Epidermal melanocyte (primary cell): ENCODE results near the gene GRM4.

Experiments used
- DNase-seq: peaks from one replicate; pipeline ENCODE4 v3.0.0; 2011; ENCODE audit warnings: low spot score; ENCODE audit not compliant: insufficient read length

The GRM4 gene

DNA sequence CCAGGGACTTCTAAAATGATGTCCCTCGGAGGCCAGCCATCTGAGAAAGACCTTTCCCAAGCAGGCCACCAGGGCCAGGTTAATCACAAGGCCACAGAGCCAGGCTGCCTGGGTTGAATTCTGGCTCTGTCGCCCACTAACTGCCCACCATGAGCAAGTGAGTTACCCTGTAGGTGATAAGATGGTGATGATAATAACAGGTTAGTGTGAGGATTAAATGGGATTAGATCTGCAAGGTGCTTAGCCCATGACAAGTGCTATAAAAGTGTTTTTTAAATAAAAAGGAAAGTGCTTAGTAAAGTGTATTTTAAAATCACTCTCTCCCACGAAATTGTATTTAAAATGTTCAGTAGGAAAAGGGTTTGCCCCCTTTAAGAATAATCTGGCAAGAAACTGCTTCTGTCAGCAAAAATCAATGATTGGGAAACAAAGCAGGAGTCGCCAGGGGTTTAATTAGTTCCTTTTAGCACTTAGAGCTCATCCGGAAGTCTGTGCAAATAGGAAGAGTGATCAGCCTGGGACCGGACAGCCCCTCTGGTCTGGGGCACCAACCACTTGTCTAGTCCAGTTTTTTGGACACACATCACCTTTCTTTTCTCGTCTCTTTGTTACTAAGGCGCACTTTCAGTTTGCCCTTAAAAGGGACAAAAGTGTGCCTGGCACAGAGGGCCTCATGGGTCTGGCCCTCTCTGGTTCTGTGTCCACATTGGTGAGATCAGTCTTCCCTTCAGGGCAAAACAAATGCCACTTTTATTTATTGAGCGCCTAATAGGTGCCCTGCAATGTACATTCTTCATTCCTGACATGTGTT lies 150.4 kb downstream of the GRM4 start:
- no peak for DNase-seq

DNA sequence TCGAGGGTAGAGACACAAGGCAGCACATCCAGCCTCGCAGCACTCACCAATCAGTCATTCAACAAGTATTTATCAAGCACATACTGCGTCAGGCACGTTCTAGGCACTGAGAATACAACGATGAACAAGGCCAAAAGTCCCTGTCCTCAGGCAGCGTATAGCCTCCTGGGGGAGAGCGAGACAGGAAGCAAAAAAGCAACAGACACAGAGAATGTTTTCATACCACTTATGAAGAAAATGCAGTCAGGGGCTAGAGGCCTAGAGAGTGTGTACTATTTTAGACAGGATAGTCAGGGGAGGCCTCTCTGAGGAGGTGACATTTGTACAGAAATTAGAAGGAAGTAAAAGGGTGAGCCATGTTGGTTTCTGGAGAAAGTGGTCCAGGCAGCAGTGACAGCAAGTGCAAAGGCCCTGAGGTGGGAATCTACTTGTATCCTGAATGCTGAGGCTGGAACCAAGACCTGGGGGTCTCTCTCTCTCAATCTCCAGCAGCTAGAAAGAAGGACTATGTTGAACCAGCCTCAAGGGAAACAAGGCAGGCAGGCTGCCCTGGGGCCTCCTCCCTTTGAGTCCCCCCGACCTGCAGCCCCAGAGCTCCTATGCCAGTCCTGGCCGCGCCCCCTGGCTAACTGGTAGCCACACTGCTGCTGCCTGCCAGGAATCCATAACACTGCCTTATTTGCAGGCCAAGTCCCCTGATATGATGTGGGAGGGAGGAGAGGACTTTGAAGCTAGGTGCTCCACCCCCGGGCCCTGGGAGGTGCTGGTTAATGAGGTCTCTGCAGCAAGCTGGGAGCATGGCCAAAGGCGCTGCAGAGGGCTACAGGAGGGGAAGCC lies 151.2 kb downstream of the GRM4 start:
- no peak for DNase-seq

DNA sequence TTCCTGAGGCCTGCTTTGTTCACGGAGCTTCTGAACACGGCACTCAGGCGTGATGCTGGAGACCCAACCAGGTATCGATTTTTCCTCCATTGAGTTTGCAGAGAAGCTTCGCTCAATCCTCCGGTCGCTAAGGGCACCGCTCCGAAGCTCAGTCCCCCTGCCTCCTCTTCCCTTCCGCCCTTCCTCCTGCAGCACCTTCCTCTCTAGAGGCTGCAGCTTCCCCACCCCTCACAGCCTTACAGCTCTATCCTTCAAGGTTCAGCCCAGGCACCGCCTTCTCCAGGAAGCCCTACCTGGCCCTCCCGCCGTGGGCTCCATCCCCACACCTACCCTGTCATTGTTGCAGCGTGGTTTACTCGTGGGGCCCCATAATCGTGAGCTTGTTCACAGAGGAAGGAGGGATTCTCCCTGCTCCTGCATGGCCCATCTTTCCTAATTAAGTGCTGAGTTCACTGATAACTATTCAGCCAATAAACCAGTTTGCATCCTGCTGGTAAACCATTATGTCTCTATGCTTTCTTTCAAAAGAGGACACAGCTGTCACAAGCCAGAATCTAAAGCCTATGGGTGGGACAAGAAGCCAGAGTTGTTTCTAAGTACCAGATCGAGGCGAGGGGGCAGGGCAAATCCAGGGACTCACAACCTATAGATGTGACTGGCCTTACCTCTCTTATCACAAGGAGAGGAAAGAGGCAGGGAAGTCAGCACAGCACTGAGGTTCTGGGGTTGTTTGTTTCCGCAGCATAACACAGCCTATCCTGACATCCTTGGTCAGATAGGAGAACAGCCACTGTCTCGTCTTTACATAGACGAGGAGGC lies 152.0 kb downstream of the GRM4 start:
- no peak for DNase-seq

DNA sequence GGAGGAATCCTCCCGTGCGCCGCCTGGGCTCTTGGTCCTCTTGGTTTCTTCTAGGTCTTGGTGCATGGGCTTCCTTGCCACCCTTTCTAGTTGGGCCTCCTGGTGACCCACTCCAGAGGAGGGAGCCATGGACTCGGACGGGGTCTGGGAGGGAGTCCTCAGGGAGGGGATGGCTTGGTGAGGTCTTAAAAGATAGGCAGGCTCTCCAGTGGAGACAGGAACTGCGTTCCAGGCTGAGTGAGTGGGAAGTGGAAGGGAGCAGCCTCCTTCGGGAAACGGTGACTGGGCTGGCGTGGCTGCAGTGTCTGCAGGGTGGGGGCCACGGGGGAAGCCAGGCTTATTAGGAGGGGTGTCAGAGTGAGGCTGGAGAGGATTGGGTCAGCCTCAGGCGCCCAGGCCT lies 152.8 kb downstream of the GRM4 start:
- DNase-seq: no peak

DNA sequence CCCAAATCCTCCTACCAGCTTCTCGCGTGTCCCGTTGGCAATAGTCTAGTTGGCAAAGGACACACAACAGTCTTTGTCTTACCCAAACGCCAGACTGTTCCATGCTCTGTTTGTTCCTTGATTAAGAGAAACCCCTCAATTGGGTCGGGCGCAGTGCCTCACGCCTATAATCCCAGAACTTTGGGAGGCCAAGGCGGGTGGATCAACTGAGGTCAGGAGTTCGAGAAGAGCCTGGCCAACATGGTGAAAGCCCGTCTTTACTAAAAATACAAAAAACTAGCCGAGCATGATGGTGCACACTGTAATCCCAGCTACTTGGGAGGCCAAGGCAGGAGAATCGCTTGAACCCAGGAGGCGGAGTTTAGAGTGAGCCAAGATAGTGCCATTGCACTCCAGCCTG lies 153.7 kb downstream of the GRM4 start:
- DNase-seq: no peak

DNA sequence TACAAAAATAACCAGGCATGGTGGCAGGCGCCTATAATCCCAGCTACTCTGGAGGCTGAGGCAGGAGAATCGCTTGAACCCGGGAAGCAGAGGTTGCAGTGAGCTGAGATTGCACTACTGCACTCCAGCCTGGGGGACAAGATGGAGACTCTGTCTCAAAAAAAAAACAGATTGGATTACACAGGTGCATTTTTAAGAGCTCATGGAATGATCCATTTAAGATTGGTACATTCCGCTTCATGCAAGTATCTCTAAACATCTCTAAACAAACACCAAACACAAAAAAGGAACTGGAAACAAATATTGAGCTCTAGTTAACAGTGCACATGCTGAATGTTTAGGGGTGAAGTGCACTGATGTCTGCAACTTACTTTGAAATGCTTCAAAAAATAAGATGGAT lies 154.3 kb downstream of the GRM4 start:
- DNase-seq: no peak

DNA sequence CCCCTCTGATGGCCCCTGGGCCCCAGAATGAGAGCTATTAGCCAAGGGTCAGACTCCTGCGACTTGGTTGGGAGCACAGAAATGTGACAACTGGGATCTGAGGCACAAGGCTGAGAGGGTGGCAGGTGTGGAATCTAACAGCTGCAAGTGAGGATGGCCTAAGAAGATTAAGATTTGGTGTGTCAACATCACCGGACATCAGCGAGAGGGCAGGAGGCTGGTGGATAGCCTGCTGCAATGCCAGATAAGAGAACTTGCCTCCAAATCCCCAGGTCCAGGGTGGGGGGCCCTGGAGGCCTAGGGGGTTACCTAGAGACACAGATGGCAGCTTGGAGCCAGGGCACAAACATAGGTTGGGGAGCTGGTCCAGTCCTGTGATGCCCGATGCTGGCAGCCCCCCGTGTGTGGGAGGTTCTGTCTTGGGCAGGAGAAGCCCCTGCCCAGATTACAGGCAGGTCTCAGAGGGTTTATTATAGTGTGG lies 155.8 kb downstream of the GRM4 start:
- no peak for DNase-seq

DNA sequence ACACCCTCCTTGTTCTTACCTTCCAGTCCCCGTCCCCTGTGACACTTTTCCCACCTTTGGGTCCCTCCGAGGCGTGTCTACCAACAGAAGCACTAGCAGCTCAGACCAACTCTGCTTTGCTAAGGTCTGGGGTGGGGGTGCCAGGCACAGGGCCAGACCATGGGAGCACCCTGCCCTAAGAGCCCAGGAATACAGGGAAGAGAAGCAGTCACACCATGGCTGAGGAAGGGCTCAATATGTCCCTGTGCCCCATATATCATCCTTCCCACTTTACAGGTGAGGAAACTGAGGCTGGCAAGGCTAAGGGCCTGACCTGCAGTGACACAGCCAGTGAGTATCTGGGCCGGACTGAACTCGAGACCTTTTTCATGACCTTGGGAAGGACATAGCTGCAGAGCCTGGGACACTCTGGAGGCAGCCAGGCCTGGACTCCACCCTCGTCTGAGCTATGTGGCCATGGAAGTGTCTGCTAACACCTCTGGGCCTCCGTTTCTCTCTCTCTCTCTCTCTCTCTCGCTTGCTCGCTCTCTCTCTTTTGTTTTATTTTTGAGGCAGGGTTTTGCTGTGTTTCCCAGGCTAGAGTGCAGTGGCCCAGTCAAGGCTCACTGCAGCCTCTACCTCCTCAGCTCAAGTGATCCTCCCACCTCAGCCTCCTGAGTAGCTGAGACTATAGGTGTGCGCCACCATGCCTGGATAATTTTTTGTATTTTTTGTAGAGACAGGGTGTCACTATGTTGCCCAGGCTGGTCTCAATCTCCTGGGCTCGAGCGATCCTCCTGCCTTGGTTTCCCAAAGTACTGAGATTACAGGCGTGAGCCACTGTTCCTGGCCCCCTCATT lies 156.7 kb downstream of the GRM4 start:
- DNase-seq: no peak

DNA sequence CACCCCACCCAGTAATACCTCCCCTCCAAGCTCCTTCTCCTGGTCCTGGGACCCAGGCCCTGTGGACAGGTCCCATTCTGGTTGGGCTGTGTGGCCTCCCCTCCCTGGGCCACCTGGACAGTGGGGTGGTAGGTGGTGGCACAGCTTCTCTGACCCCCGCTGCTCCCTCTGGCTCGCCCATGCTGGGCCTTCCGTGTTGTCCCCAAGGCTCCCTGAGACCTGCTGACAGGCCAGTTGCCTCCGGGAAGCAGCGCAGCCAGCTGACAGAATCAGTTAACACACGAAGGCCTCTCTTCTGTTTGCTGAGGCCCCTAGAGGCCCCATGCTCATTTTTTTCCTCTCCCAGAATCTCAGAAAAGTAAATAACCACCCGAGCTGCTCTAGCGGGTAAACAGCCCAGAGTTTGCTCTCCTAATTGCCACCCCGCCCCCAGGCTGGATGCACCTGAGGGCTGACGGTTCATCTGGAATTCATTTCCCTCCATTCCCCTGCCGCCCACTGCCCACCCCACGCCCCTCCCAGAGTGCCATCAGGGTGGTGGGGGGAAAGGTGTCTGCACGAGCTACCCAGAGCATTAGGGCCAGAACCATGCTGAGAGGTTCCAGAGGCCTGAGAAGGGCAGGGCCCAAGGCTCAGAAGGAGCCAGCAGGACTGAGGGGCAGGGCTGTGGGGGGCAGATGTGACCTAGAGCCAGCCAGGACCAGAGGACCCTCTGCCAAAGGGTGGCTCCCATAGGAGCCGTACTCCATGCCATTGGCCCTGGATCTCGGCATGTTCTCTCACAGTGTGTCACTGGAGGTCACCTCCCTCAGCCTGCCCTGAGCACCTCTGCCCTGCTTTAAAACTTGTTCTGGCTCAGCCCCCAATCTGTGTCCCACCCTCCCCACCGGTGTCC lies 157.5 kb downstream of the GRM4 start:
- DNase-seq: no peak

DNA sequence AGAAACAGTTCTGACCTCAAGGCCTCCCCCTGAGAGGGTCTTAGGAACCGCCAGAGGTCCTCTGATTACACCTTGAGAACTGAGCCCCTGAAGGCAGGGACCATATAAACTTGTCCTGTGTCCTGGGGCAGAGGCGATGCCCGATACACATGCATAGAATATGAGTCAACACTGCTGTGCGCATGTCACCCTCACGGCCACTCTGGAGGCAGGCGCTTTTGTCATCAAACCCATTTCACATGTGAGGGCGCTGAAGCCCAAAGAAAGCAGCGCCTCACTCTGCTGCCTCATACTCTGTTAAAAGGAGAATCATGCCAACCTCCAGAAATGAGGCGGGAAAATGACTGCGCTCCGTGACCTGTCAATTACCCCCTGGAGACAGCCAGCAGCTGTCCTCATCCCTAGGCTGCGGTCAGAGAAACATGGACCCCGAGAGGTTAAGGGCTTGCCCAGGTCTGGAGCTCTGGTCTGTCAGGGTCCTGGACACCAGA lies 158.3 kb downstream of the GRM4 start:
- no peak for DNase-seq

DNA sequence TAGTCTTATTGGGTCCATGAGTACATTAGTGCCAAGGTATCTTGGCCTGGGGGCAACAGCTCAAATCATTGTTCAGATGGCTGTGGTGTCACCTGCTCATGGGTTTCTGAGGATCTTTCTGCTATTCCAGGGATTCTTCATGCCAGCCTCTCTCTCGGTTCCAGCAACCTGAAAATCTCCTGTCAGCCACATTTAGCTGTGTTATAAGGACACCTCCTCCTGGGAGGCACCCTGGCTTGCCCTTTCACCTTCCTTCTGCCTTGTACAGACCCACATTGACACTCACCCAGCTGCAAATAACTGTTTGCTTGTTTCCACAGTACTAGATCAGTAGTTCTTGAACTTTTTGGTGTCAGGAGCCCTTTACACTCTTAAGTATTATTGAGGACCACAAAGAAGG lies 159.9 kb downstream of the GRM4 start:
- no peak for DNase-seq

DNA sequence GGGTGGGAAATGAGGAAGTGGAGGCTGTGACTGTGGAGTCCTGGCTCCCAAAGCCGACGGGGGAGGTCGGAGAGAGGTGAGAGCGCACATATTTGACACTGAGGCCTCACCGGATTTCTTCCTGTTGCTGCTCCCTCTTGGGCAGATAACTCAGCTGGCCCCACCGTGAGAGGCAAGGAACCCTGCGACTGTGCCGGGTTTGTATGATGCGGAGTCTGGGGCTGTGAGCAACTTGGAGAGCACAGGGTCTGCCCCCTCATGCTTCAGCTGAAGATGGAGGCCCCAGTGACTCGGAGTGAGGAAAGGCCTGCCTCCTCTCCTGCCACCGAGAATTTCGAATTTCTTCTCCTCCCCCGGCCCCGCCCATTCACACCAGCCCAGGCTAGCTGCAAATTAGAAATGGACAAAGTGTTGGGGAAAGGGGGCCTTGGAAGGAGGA lies 160.6 kb downstream of the GRM4 start:
- DNase-seq: no peak

DNA sequence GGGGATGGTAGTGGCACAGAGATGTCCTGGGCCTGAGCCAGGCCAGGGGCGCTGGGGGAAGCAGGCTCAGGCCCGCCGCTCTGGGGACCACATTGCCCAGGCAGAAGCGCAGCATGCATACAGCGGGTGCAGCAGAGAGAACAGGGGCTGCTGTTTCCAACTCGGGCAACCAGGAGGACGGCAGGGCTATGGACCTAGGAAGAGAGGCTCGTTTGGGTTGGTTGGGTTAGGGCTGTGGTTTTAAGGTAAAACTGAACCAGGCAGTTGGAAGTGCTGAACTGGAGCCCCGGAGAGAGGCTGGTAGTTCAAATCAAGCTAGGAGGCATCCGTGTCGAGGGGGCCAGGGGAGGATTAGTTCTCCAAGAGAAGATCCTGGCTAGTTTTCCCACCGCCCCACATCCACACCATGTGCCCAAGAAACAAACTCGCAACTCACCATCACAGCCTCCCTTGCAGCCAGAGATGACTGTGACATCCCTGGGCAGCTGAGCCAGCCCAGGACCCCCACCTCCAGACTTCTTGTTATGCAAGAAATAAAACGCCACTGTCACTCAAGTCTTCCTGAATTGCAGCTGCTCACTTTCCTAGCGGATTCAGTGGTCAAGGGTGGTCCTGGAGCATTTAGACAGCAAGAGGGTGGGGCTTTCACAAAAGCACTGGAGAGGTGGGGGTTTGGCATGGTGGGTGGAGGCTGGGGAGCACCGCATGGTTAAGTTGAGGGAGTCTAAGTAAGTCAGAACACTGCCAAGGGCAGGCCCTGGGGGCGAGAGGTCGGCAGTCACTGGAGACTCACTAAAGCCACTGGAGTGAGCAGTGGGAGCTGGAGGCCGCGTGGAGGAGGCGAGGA lies 161.2 kb downstream of the GRM4 start:
- DNase-seq: no peak

DNA sequence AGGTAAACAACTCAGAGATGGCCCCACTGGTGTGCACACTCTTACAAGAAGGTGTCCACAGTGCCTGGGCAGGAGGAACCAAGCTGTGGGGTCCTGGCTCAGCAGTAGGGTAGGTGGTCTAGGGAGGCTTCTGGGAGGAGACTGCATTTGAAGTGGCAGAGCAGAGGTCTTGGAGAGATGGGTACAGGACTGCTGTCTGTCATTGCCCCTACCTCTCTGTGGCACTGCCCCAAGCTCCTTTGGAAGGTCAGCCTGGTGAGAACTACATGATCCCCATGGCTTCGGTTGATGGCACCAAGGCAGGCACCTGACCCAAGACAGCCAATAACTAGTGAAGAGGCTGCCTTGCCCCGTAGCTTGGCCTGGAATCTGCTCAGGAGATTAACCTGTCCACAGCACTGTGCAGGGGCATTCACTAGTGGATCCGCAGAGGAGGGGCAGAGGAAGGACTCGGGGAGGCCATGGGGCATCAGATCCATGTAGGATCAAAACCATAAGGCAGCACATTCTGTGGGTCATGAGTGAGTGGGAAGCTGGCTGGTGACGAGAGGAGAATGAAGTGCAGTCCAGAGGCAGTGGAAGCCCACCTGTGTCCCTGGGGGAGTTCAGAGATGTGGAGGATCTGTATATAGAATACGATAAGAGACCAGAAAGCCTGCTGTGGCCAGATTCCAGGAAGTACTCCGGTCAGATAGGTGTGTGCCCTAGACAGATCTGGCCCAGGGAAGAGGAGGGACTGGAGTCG lies 162.0 kb downstream of the GRM4 start:
- DNase-seq: no peak

DNA sequence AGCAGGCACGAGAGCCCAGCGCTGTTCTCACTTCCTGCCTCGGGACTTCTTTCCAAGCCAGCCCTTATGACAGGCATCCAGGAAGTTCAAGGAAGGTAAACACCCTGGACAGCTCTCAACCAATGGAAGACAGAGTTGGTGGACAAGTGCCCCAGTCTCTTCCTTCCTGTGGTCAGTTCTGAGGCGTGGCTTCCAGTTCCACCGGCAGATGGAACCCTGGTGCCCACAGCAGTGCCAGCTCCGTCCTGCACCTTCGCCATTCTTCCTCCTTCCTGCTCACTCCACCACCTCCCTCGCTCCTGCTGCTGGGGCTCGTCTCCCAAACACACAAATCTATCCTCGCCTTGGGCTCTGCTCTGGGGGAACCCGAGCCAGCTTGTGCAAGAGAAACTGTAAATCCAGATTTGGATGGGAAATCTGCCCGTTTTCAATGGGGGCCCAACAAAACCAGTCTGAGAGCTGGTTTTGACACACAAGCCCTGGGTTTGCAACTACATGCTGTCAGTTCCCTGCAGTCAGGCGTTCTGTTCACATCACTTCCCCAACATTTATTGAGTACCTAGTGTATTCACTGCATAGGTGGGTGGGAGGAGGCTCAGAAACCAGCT lies 162.7 kb downstream of the GRM4 start:
- DNase-seq: no peak

DNA sequence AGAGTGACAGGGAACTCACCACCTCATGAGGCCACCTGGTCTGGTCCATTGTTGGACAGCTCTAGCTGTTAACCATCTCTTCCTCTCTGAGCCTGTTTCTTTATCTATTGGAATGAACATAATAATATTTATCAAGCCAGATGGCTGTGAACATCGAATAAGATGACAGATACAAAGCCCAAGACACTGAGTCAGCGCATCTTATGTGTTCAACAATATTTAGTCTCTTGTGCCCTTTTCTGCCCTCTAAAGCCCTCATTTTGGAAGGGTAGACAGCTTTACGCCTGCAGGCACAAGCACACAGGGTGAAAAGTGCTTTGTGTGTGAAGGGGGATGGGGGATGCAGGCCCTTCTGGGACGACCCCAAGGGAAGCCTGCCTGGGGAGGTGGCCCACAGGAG lies 164.0 kb downstream of the GRM4 start:
- peak; percentile 1 for DNase-seq

DNA sequence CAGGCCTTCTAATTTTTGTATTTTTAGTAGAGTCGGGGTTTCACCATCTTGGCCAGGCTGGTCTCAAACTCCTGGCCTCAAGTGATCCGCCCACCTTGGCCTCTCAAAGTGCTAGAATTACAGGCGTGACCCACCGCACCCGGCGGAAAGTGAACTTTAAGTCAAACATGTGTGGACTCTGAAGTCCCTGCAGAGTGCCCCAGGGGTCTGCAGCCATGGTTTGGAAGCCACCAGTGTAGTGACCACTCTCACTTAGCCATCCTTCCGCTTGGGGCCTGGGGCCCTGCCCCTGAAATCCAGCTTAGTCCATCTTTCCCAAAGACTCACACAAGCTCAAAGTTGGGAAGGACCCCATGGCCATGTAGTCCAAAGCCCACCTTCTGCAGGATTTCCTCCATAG lies 164.5 kb downstream of the GRM4 start:
- DNase-seq: no peak
